HG03460 (cell line): ENCODE measurements around the gene GALNT11.
A peak's percentile ranks its signal among the peaks of the same experiment; 100 is the strongest.
"Not testable (repeated sequence)": the region's sequence is repeated elsewhere in the genome, so short reads cannot be mapped to it uniquely, and the experiment has no call there.

Experiments
- ATAC-seq: cut with Tn5 transposase; IDR thresholded peaks from one replicate; pipeline ENCODE4 v1.9.1; 2021; ENCODE audit not compliant: unreplicated experiment

The GALNT11 gene

GRCh38 chr7:152025077-152025936 lies at the start of gene GALNT11:
Gene GALNT11, plus strand, starts transcription at chr7:152025674. Its CDS starts 68,554 bp downstream, at chr7:152094228.
- ATAC-seq, result peak; percentile 94

- ATAC-seq, result no peak
These were observed 46.9 kb upstream of the GALNT11 start for GRCh38 chr7:151978616-151979015.

- ATAC-seq, result no peak
These were observed 44.3 kb upstream of the GALNT11 start for GRCh38 chr7:151981223-151981622.

- ATAC-seq, result no peak
These were observed 42.7 kb upstream of the GALNT11 start for GRCh38 chr7:151982806-151983205.

GRCh38 chr7:151984612-151985011 lies 40.9 kb upstream of the GALNT11 start:
- no peak for ATAC-seq

- no peak for ATAC-seq
These were observed 37.5 kb upstream of the GALNT11 start for GRCh38 chr7:151987748-151988529.

- no peak for ATAC-seq
These were observed 33.1 kb upstream of the GALNT11 start for GRCh38 chr7:151992375-151992774.

DNA sequence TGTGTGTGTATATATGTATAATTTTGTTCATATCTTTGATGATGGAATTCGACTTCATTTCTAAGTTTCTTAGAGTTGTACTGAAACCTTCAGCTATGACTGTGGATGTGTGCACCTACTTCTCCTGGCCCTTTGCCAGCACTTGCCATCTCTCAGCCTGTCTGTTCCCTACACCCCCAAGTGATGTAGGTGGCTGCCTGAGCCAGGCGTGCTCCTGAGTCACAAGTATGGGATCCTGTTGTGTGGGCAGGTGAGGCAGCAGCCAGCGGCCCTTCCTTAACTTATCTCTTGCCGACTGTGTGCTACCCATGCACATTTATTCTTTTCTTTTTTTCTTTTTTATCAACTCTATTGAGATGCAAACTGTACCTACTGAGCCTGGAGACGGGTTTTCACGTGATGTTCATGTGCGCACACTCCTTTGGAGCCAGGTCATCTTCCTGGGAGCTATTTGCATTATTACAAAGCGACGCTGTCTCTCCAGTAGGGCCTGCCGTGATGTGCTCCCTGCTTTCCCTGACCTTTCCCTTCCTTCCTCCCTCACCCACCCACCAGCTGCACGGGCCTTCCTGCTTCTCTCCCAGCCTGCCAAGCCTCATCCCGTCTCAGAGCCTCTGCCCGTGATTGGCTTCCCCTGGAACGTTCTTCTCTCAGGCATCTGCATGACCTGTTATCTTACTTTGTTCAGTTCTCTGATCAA lies 31.3 kb upstream of the GALNT11 start:
- ATAC-seq, result no peak

- ATAC-seq, result no peak
These were observed 25.9 kb upstream of the GALNT11 start for GRCh38 chr7:151999424-152000090.

DNA sequence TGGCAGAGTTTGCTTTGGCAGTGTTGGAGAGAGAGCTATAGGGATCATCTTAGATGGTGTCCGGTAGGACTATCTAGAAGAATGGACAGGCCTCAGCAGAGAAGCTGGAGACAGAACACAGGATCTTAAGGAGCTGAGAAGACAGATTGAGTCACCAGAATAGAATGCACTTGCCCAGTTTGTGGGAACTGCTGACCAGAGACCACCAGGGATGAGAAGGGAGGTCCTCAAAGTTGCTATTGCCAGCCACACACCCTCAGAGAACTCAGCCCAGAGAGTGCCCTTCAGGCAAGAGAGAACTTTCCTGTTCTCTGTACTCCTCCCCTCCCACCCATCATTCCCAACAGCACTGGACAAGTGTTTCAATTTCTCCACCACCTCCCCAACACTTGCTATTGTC lies 25.3 kb upstream of the GALNT11 start:
- ATAC-seq, result no peak

- ATAC-seq, result no peak
These were observed 19.1 kb upstream of the GALNT11 start for GRCh38 chr7:152006336-152006735.

DNA sequence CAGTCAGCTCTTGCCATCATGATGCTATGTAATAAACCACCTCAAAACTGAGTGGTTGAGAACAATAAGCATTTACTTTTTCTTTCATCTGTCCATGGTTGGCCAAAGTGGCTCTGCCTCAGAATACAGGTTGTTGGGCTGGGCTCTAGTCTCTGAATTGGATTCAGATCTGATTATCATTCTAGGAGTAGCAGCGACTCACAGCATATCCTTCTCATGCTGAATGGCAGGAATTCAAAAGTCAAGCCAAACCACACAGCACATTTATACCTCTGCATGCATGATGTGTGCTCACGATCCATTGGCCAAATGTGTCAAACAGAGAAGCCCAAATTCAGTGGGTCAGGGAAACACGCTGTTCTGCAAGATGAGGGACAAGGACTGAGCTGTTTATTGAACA lies 13.6 kb upstream of the GALNT11 start:
- no peak for ATAC-seq

- ATAC-seq, result no peak
These were observed 12.2 kb upstream of the GALNT11 start for GRCh38 chr7:152013230-152013629.

DNA sequence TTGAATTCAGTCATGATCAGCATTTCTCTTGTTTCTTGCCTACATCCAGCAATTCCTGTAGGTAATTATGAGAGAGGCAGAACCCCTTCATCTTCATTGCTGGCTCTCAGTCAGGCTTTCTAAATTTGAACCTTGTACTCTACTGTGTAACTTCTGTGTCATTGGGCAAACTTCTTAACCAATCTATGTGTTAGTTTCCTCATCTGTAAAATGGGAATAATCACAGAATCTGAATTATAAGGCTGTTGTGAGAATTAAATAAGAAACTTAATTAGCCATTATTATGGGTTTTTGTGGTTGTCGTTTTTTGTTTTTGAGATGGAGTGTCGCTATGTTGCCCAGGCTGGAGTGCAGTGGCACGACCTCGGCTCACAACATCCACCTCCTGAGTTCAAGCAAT lies 11.5 kb upstream of the GALNT11 start:
- ATAC-seq, result no peak

DNA sequence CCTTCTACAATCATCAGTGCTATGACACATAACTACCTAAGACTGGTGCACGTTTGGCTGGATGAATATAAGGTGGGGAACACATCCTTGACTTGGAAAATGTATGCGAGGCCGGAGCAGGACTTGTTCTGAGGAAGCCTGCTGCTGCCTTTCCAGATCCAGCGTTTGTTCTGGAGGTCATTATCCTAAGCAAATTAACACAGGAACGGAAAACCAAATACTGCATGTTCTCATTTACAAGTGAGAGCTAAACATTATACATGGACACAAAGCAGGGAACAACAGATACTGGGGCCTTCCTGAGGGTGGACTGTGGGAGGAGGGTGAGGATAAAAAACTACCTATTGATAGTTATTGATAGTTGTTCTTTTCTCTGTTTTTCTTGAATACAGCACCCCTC lies 10.8 kb upstream of the GALNT11 start:
- no peak for ATAC-seq

GRCh38 chr7:152015600-152015999 lies 9.9 kb upstream of the GALNT11 start:
- no peak for ATAC-seq

- ATAC-seq, result no peak
These were observed 8.5 kb upstream of the GALNT11 start for GRCh38 chr7:152016947-152017346.

GRCh38 chr7:152017683-152018082 lies 7.8 kb upstream of the GALNT11 start:
- ATAC-seq, result not testable (repeated sequence)

- ATAC-seq, result not testable (repeated sequence)
These were observed 3.7 kb upstream of the GALNT11 start for GRCh38 chr7:152021740-152022139.

DNA sequence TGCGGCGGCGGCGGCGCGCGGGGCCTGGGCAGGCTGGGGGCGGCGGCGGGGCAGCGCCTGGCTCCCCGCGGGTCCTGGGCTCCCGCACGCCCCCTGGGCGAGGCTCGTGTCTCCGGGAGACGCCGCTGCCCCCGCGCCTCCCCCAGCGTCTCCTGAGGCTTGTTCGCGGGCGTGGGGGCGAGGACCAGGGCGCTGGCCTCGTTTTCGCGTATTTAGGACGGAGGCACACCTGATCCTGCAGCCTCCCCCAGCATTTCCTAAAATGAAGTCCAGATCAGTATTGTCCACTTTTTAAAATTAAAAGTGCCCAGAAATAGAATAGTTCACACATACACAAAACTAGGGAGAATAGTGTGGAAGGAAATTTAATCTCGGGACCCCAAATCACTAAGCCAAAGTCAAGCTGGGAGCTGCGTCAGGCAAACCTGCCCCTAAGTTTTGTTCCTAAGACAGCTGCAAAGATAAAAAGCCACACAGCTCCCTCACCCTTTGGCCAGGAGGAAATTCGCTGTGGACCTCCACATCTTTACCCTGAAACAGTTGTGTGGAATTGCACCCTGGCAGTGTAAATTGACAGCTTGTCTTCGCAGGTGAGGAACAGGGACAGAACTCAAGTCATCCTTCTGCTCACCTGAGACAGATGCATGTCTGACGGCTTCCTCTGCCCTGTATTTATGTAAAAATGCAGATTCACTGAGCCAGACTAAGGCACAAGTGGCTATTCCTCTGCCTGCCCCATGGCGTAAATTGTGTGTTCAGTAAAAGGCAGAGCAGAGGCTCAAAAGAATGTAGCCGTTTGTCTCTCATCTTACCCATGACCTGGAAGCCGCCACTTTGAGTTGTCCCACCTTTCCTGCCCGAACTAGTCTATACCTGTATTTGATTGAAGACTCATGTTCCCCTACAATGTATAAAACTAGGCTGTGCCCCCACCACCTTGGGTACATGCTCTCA lies 740 bp downstream of the GALNT11 start:
- ATAC-seq, result no peak
